Type B pancreatic cell (in vitro differentiated cells): Measurements from ENCODE around the gene PIGV. TPM values are rescaled to one million over a fixed set of nuclear protein-coding genes. Genes with fewer than 3 reads are reported as not detected.

Source experiments
- DNase-seq: peaks from one replicate; pipeline ENCODE4 v3.0.0; 2021; ENCODE audit warnings: mixed read lengths; ENCODE audit not compliant: unreplicated experiment; ENCODE audit errors: extremely low spot score
- H3K27ac Mint-ChIP-seq: 2 replicates; pipeline ENCODE4 v1.8.0; 2021; ENCODE audit warnings: mild to moderate bottlenecking, mixed read lengths
- H3K27me3 Mint-ChIP-seq: 2 replicates; pipeline ENCODE4 v1.8.0; 2021; ENCODE audit warnings: mixed read lengths
- H3K36me3 Mint-ChIP-seq: 2 replicates; pipeline ENCODE4 v1.8.0; 2021; ENCODE audit warnings: mixed read lengths
- H3K4me1 Mint-ChIP-seq: one replicate; pipeline ENCODE4 v1.8.0; 2021; ENCODE audit warnings: mixed read lengths; ENCODE audit not compliant: unreplicated experiment
- H3K4me3 Mint-ChIP-seq: 2 replicates; pipeline ENCODE4 v1.8.0; 2021; ENCODE audit warnings: mild to moderate bottlenecking, mixed read lengths
- H3K9me3 Mint-ChIP-seq: 2 replicates; pipeline ENCODE4 v1.8.0; 2021; ENCODE audit warnings: mixed read lengths
- CTCF ChIP-seq: fragments of 200-600 bp; sonication (generic); conservative IDR thresholded peaks from 2 replicates; pipeline ENCODE4 v1.5.0; 2021; ENCODE audit warnings: antibody characterized with exemption, mild to moderate bottlenecking
- total RNA-seq: library from RNA; stranded (reverse); gene quantifications from 2 replicates; pipeline ENCODE4 v1.2.1, GENCODE V29; 2021; ENCODE audit warnings: low replicate concordance

The PIGV gene
- total RNA-seq, 1 donor from 2014 or later: 13.3 TPM

GRCh38 chr1:26789612-26789865, 1.8 kb downstream of the PIGV start:
- peaks cover 4% of the 10 kb centered on the region for H3K36me3 Mint-ChIP-seq
- DNase-seq: no peak
- peak overlapping the region; percentile 99 for H3K4me3 Mint-ChIP-seq
- TF ChIP-seq CTCF: no peak
- peak overlapping the region; percentile 99 for H3K27ac Mint-ChIP-seq
- H3K9me3 Mint-ChIP-seq: no peaks in the 10 kb centered on the region
- no peaks in the 10 kb centered on the region for H3K27me3 Mint-ChIP-seq
- peaks cover 44% of the 10 kb centered on the region for H3K4me1 Mint-ChIP-seq

GRCh38 chr1:26789931-26790330, 2.2 kb downstream of the PIGV start:
- H3K27me3 Mint-ChIP-seq: no peaks in the 10 kb centered on the region
- H3K27ac Mint-ChIP-seq: peak overlapping the region; percentile 99
- TF ChIP-seq CTCF: no peak
- no peak for DNase-seq
- H3K9me3 Mint-ChIP-seq: no peaks in the 10 kb centered on the region
- H3K36me3 Mint-ChIP-seq: peaks cover 8% of the 10 kb centered on the region
- H3K4me1 Mint-ChIP-seq: peaks cover 42% of the 10 kb centered on the region
- H3K4me3 Mint-ChIP-seq: peak overlapping the region; percentile 67

GRCh38 chr1:26790551-26790953, 2.8 kb downstream of the PIGV start:
- H3K27ac Mint-ChIP-seq: peak overlapping the region; percentile 99
- H3K4me3 Mint-ChIP-seq: no peak overlapping the region
- H3K9me3 Mint-ChIP-seq: no peaks in the 10 kb centered on the region
- TF ChIP-seq CTCF: no peak
- no peaks in the 10 kb centered on the region for H3K27me3 Mint-ChIP-seq
- peaks cover 35% of the 10 kb centered on the region for H3K4me1 Mint-ChIP-seq
- peaks cover 10% of the 10 kb centered on the region for H3K36me3 Mint-ChIP-seq
- no peak for DNase-seq

- Mint-ChIP-seq H3K9me3 (no peaks in the 10 kb centered on the region), H3K4me3 (no peak overlapping the region), H3K27me3 (no peaks in the 10 kb centered on the region), H3K36me3 (peaks cover 10% of the 10 kb centered on the region), H3K4me1 (peaks cover 29% of the 10 kb centered on the region), H3K27ac (peak overlapping the region; percentile 30)
- no peak for TF ChIP-seq CTCF
- DNase-seq: no peak
Observed at GRCh38 chr1:26791148-26791547, 3.4 kb downstream of the PIGV start.

- no peaks in the 10 kb centered on the region for H3K9me3 Mint-ChIP-seq
- H3K27ac Mint-ChIP-seq: peak overlapping the region; percentile 30
- H3K4me1 Mint-ChIP-seq: peaks cover 26% of the 10 kb centered on the region
- no peak overlapping the region for H3K4me3 Mint-ChIP-seq
- no peaks in the 10 kb centered on the region for H3K27me3 Mint-ChIP-seq
- H3K36me3 Mint-ChIP-seq: peaks cover 14% of the 10 kb centered on the region
- DNase-seq: no peak
- no peak for TF ChIP-seq CTCF
Observed at GRCh38 chr1:26791626-26792025, 3.9 kb downstream of the PIGV start.

- no peaks in the 10 kb centered on the region for H3K9me3 Mint-ChIP-seq
- no peak for DNase-seq
- no peak overlapping the region for H3K27ac Mint-ChIP-seq
- peaks cover 28% of the 10 kb centered on the region for H3K4me1 Mint-ChIP-seq
- no peak overlapping the region for H3K4me3 Mint-ChIP-seq
- TF ChIP-seq CTCF: no peak
- peaks cover 18% of the 10 kb centered on the region for H3K36me3 Mint-ChIP-seq
- H3K27me3 Mint-ChIP-seq: no peaks in the 10 kb centered on the region
Observed at GRCh38 chr1:26792924-26793323, 5.2 kb downstream of the PIGV start.
